ENCODE data around the gene BAIAP2.

The BAIAP2 gene

GRCh38 chr17:81115219-81115618 lies 80.3 kb downstream of the BAIAP2 start:
- TF ChIP-seq EGR1 (IDR thresholded peaks at IDR 0.05) (no peak), CEBPB (IDR thresholded peaks at IDR 0.05) (no peak), TEAD4 (IDR thresholded peaks at IDR 0.05) (no peak), USF1 (IDR thresholded peaks at IDR 0.05) (no peak), TCF12 (IDR thresholded peaks at IDR 0.05; ENCODE audit: low read depth) (no peak)
- TF ChIP-seq, protein P1, sequence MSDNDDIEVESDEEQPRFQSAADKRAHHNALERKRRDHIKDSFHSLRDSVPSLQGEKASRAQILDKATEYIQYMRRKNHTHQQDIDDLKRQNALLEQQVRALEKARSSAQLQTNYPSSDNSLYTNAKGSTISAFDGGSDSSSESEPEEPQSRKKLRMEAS (IDR thresholded peaks at IDR 0.05), result no peak

DNA sequence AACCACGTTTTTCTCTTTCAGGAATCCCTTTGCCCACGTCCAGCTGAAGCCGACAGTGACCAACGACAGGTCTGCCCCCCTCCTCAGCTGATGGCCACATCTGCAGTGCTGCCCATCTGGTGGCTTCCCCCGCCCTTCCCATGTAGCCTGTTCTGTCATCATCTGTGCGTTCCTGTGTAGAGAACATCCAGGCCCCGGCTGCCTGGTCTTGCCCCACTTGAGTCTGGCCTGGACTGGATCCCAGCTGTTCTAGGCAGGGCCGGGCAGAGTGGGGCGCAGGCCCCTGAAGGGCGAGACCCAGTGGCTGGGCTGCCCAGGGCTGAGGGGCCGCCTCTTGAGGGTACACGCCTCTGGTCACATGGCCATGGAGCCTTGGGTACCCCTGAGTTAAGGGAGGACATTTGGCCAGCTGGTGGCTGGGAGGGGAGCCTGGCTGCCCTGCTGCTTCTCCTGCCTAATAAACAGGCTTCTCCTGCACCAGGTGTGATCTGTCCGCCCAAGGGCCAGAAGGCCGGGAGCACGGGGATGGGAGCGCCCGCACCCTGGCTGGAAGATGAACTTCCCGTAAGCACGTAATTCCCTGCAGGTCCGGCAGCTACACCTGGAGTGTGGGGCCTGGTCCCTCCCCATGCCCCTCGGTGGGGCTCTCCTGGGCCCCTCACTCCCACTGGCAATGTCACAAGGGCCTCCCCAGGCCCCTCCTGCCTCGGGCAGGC lies 81.0 kb downstream of the BAIAP2 start:
- TF ChIP-seq FOXM1 (IDR thresholded peaks at IDR 0.05; ENCODE audit: borderline replicate concordance, low read depth) (no peak), NFIC (IDR thresholded peaks at IDR 0.05) (no peak), RAD21 (IDR thresholded peaks at IDR 0.05; ENCODE audit: low read depth) (no peak), TAF1 (IDR thresholded peaks at IDR 0.05; ENCODE audit: low read depth) (no peak), TCF12 (IDR thresholded peaks at IDR 0.05; ENCODE audit: low read depth) (no peak)
- TF ChIP-seq, protein P1 (IDR thresholded peaks at IDR 0.05), result no peak

DNA sequence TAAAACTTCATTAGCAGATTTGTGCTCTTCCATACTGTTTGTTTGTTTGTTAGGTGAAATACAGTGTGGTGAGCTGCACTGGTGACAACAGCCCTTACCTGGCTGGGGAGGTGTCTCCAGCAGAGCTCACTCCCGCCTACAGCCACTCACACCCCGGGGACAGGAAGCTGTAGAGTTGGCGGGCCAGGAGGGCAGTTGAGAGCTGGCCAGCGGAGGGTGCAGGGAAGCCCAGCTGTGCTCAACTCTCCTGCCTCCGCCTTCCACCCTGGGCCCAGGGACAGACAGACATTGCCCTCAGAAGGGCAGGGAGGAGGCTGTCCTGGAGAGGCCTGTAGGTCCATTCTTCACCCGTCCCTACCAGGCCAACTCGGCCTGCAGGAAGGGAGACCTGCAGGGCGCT lies 81.8 kb downstream of the BAIAP2 start:
- TF ChIP-seq TAF1 (IDR thresholded peaks at IDR 0.05; ENCODE audit: low read depth) (no peak), REST (IDR thresholded peaks at IDR 0.05; ENCODE audit: low read depth) (no peak), FOXM1 (IDR thresholded peaks at IDR 0.05; ENCODE audit: borderline replicate concordance, low read depth) (no peak), NFIC (IDR thresholded peaks at IDR 0.05) (no peak), CREB1 (IDR thresholded peaks at IDR 0.05; ENCODE audit: low read depth) (no peak)
- TF ChIP-seq, protein P1 (IDR thresholded peaks at IDR 0.05), result no peak

GRCh38 chr17:81117672-81118198 lies 82.8 kb downstream of the BAIAP2 start:
- no peak for TF ChIP-seq NFIC (IDR thresholded peaks at IDR 0.05)
- no peak for TF ChIP-seq EP300 (IDR thresholded peaks at IDR 0.05; ENCODE audit: borderline replicate concordance)

DNA sequence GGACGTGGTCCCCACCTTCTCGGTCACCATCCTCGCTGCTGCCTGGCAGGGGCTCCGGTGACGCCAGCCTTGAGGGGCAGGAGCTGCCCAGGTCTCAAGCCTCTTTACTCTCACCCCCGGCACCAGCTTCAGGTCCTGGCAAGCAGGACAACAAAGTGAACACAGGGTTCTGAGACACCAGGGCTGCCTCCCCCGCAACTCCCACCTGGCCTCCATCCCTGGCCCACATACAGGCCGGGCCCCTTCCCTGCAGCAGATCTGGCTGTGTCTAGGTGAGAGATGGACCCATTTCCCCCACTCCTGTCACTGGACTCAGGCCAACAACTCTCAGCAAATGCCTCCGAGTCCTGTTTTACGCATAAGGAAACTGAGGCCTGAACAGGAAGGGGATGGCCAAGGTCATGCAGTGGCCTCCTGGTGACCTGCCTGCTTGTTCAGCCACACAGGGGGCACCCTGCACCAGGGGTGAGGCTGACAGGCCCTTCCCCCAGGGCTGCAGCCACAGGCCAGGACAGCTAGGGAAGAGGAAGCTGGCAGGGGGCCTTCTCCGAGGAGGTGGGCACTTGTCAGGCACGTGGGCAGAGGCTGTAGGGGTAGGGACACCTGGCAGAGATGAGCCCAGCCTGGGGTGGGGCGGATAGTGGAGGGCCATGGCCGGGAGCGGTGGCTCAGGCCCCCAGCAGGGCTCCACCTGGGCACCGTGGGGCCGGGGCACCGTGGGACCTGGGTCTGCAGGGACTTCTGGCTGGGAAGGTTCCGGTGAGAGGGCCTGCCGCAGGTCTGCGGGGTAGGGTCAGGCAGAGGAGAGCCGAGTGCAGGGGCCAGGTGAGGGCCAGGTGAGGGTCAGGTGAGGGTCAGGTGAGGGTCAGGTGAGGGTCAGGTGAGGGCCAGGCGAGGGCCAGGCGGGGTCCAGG lies 83.6 kb downstream of the BAIAP2 start:
- TF ChIP-seq USF1 (IDR thresholded peaks at IDR 0.05) (0 out of 2 replicates have a peak, but pooled peaks have one; percentile 10), NFIC (IDR thresholded peaks at IDR 0.05) (peak; percentile 46; the same call in 1 of the 2 replicates), TEAD4 (IDR thresholded peaks at IDR 0.05) (no peak)

- no peak; the same call in 1 of the 2 replicates for TF ChIP-seq ZBTB7A (IDR thresholded peaks at IDR 0.05; ENCODE audit: low read depth)
- TF ChIP-seq EGR1 (IDR thresholded peaks at IDR 0.05), result peak; percentile 94
- TF ChIP-seq TAF1 (IDR thresholded peaks at IDR 0.05; ENCODE audit: low read depth), result 0 out of 2 replicates have a peak, but pooled peaks have one; percentile 7
- peak; percentile 90 for TF ChIP-seq USF1 (IDR thresholded peaks at IDR 0.05)
- TF ChIP-seq CREB1 (IDR thresholded peaks at IDR 0.05; ENCODE audit: low read depth), result peak; percentile 98
- no peak for TF ChIP-seq EP300 (IDR thresholded peaks at IDR 0.05; ENCODE audit: borderline replicate concordance)
- TF ChIP-seq NFIC (IDR thresholded peaks at IDR 0.05), result no peak
- peak; percentile 42; the same call in 1 of the 2 replicates for TF ChIP-seq YY1 (IDR thresholded peaks at IDR 0.05; ENCODE audit: low read depth)
- no peak; the same call in 1 of the 2 replicates for TF ChIP-seq TCF12 (IDR thresholded peaks at IDR 0.05; ENCODE audit: low read depth)
- no peak for TF ChIP-seq TEAD4 (IDR thresholded peaks at IDR 0.05)
- TF ChIP-seq RAD21 (IDR thresholded peaks at IDR 0.05; ENCODE audit: low read depth), result peak; percentile 30; the same call in 1 of the 2 replicates
- TF ChIP-seq, protein P1 (IDR thresholded peaks at IDR 0.05), result peak; percentile 87
- TF ChIP-seq CEBPB (IDR thresholded peaks at IDR 0.05), result no peak
- TF ChIP-seq REST (IDR thresholded peaks at IDR 0.05; ENCODE audit: low read depth), result no peak
- no peak for TF ChIP-seq FOXM1 (IDR thresholded peaks at IDR 0.05; ENCODE audit: borderline replicate concordance, low read depth)
Measured at GRCh38 chr17:81119223-81120148, 84.5 kb downstream of the BAIAP2 start.

All from Ishikawa (cell line).